Measurements from ENCODE around the gene MED10. TPM values are rescaled to one million over a fixed set of nuclear protein-coding genes. Genes with fewer than 3 reads are reported as not detected.

MED10 gene
- total RNA-seq, 1 experiment from 2014 or later = 94.0 TPM

DNA sequence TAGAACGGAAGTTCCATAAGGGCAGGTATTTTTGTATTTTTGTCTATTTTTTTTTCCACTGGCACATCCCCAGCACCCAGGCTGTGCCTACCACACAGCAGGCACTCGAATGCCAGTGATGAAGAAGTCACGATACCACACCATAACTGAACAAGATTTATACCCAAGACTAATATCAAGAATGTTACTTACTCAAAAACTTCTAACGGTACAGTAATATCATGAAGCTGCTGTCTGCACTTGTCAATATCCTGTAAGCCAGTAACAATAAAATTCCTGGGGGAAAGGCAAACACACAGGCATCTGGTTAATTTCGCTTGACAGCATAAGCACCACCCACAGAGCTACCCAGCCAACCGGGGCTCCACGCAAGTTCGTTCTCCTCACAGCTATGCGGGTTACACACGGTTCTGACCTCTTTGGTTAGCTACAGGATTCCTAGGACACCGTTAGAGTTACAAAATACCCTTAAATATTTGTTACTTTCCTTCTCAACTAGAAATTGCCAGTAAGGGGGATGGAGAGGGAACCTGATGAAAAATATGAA, 1.3 kb downstream of the MED10 start:
- Histone ChIP-seq H3F3A (ENCODE audit: low read length, unreplicated experiment) (no peaks in the 10 kb centered on the region), H4K20me1 (ENCODE audit: low read length) (peaks cover 34% of the 10 kb centered on the region), H3K4me1 (ENCODE audit: insufficient read depth, low read length) (peaks cover 23% of the 10 kb centered on the region), H2AFZ (ENCODE audit: low read length) (no peak overlapping the region), H3K36me3 (ENCODE audit: low read depth, low read length) (peaks cover 50% of the 10 kb centered on the region), H3K27ac (ENCODE audit: low read length) (no peak overlapping the region), H3K79me2 (ENCODE audit: low read length) (peaks cover 59% of the 10 kb centered on the region), H3K4me3 (ENCODE audit: low read length) (peak overlapping the region; percentile 77), H3K9ac (ENCODE audit: low read length) (peak overlapping the region; percentile 90), H3K9me2 (replicated peaks; ENCODE audit: low read length) (no peaks in the 10 kb centered on the region), H3K27me3 (ENCODE audit: low read length) (no peaks in the 10 kb centered on the region), H3K4me2 (ENCODE audit: low read length) (peak overlapping the region; percentile 84), H3K9me3 (ENCODE audit: low read length) (no peaks in the 10 kb centered on the region)
- DNase-seq (peak; percentile 42), ATAC-seq (no peak)
- TF ChIP-seq EZH2 (IDR thresholded peaks at IDR 0.05; ENCODE audit: low read length, unreplicated experiment) (no peak), EZH2phosphoT487 (IDR thresholded peaks at IDR 0.05; ENCODE audit: borderline replicate concordance, low read length) (no peak)
- TF ChIP-seq, protein P1, sequence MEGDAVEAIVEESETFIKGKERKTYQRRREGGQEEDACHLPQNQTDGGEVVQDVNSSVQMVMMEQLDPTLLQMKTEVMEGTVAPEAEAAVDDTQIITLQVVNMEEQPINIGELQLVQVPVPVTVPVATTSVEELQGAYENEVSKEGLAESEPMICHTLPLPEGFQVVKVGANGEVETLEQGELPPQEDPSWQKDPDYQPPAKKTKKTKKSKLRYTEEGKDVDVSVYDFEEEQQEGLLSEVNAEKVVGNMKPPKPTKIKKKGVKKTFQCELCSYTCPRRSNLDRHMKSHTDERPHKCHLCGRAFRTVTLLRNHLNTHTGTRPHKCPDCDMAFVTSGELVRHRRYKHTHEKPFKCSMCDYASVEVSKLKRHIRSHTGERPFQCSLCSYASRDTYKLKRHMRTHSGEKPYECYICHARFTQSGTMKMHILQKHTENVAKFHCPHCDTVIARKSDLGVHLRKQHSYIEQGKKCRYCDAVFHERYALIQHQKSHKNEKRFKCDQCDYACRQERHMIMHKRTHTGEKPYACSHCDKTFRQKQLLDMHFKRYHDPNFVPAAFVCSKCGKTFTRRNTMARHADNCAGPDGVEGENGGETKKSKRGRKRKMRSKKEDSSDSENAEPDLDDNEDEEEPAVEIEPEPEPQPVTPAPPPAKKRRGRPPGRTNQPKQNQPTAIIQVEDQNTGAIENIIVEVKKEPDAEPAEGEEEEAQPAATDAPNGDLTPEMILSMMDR (conservative IDR thresholded peaks at IDR 0.05; ENCODE audit: low read depth, low read length) = no peak
- ChIA-PET POLR2A (ENCODE audit: unreplicated experiment) (interaction anchor here (0.7 kb wide), 1 partner anchor 128 kb away, joined by 3 read pairs; no protein-coding TSS in a partner anchor), CTCF (no interaction called here)
- intact Hi-C loops (cut with micrococcal nuclease) = loop anchor here (10.0 kb wide), 2 partner anchors 368 to 882 kb away; no protein-coding TSS in a partner anchor
- BruUV-seq (replicated peaks) = no TSS peak

DNA sequence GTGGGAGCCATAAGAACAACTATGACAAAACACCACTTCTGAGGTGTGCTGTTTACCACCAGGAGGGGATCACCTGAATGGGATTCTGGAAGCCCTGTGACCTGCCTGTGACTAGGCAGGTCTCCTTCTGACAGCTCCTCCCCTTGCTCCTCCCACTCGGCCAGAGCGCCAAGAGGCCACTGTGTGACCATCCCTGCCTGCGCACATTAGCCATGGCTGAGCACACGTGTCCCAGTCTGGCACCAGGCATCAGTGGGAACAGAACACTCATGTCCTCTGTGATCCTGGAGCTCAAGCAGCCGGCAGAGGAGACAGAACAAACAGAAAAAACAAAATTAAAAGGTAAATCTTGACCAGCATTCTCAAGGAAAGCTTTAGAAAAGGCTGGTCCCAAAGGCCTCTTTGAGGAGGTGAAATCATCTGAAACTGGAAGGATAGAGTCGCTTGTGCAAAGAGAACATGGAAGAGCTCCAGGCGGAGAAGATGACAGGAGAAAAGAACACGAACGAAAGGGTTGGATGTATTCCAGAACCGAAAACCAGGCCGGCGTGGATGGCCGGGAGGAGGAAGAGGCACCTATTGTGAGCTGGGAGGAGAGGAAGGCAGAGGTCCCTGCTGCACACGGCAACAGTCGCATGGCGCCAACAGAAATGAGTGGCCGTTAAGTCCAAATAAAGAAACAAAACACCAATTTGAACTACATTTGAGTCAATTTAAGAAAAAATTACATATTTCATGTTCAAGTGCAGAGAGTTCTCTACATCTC, 5.1 kb downstream of the MED10 start:
- POLR2A ChIA-PET (ENCODE audit: unreplicated experiment) = interaction anchor here (0.6 kb wide), 1 partner anchor 202 kb away, joined by 3 read pairs; no protein-coding TSS in a partner anchor
- Histone ChIP-seq H3K4me2 (ENCODE audit: low read length) (no peak overlapping the region), H3K27me3 (ENCODE audit: low read length) (no peaks in the 10 kb centered on the region), H3K9me2 (replicated peaks; ENCODE audit: low read length) (no peaks in the 10 kb centered on the region), H3K79me2 (ENCODE audit: low read length) (peaks cover 57% of the 10 kb centered on the region), H2AFZ (ENCODE audit: low read length) (no peak overlapping the region), H3K9ac (ENCODE audit: low read length) (no peak overlapping the region), H3K9me3 (ENCODE audit: low read length) (no peaks in the 10 kb centered on the region), H3K4me3 (ENCODE audit: low read length) (no peak overlapping the region), H3K4me1 (ENCODE audit: insufficient read depth, low read length) (peaks cover 17% of the 10 kb centered on the region), H4K20me1 (ENCODE audit: low read length) (peaks cover 34% of the 10 kb centered on the region), H3F3A (ENCODE audit: low read length, unreplicated experiment) (no peaks in the 10 kb centered on the region), H3K27ac (ENCODE audit: low read length) (no peak overlapping the region), H3K36me3 (ENCODE audit: low read depth, low read length) (peaks cover 87% of the 10 kb centered on the region)
- no peak for DNase-seq
- intact Hi-C loops (cut with micrococcal nuclease) = loop anchor here (10.0 kb wide), 2 partner anchors 372 to 878 kb away; no protein-coding TSS in a partner anchor
- CTCF ChIA-PET = no interaction called here
- ATAC-seq = no peak
- no TSS peak for BruUV-seq (replicated peaks)
- TF ChIP-seq EZH2phosphoT487 (IDR thresholded peaks at IDR 0.05; ENCODE audit: borderline replicate concordance, low read length) = no peak
- no peak for TF ChIP-seq EZH2 (IDR thresholded peaks at IDR 0.05; ENCODE audit: low read length, unreplicated experiment)
- TF ChIP-seq, protein P1 (conservative IDR thresholded peaks at IDR 0.05; ENCODE audit: low read depth, low read length) = no peak
